HCT116 (cell line): Measurements from ENCODE around the gene SPG11.

ENCODE experiments used
- EZH2phosphoT487 ChIP-seq: fragments of 200-600 bp; IDR thresholded peaks from 2 replicates; pipeline ENCODE4 v1.6.1; 2018; ENCODE audit warnings: antibody characterized with exemption, borderline replicate concordance
- POLR2AphosphoS5 ChIP-seq: IDR thresholded peaks from 2 replicates; pipeline ENCODE4 v1.6.1; 2011; ENCODE audit warnings: mild to moderate bottlenecking, low read depth, low read length, moderate library complexity
- ZNF274 ChIP-seq: fragments of 200-500 bp; sonication (Bioruptor generic); IDR thresholded peaks from 2 replicates; pipeline ENCODE4 v1.6.1; 2014; ENCODE audit warnings: mild to moderate bottlenecking, low read depth, low read length, inconsistent platforms
- TF ChIP-seq, protein P1 (sequence below), 3 experiments: fragments of 200-600 bp in 1 of 3; sonication (generic) in 1 of 3; IDR thresholded peaks in 2 of 3; conservative IDR thresholded peaks in 1 of 3; 2 replicates each; pipeline ENCODE4 v1.5.1; 2012 to 2017; ENCODE audit warnings: low read depth in 2 of 3, low read length in 2 of 3, antibody characterized with exemption in 1 of 3, borderline replicate concordance in 1 of 3, control low read depth in 1 of 3, mild to moderate bottlenecking in 1 of 3, mixed read lengths in 1 of 3, mixed run types in 1 of 3, moderate library complexity in 1 of 3; ENCODE audit not compliant: insufficient read depth in 1 of 3
- TF ChIP-seq, protein P2 (sequence below): IDR thresholded peaks from 2 replicates; pipeline ENCODE4 v1.6.1; 2012; ENCODE audit warnings: low read depth
- TF ChIP-seq, protein P3 (sequence below): IDR thresholded peaks from 2 replicates; pipeline ENCODE4 v1.6.1; 2011; ENCODE audit warnings: mild to moderate bottlenecking, low read length, moderate library complexity; ENCODE audit not compliant: insufficient replicate concordance; ENCODE audit errors: extremely low read depth

DNA sequence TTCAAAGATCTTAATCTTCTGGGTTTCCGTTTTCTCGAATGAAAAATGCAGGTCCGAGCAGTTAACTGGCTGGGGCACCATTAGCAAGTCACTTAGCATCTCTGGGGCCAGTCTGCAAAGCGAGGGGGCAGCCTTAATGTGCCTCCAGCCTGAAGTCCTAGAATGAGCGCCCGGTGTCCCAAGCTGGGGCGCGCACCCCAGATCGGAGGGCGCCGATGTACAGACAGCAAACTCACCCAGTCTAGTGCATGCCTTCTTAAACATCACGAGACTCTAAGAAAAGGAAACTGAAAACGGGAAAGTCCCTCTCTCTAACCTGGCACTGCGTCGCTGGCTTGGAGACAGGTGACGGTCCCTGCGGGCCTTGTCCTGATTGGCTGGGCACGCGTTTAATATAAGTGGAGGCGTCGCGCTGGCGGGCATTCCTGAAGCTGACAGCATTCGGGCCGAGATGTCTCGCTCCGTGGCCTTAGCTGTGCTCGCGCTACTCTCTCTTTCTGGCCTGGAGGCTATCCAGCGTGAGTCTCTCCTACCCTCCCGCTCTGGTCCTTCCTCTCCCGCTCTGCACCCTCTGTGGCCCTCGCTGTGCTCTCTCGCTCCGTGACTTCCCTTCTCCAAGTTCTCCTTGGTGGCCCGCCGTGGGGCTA, 47.8 kb upstream of the SPG11 start, which contains the start of the genes B2M and PATL2:
- TF ChIP-seq, protein P1, sequence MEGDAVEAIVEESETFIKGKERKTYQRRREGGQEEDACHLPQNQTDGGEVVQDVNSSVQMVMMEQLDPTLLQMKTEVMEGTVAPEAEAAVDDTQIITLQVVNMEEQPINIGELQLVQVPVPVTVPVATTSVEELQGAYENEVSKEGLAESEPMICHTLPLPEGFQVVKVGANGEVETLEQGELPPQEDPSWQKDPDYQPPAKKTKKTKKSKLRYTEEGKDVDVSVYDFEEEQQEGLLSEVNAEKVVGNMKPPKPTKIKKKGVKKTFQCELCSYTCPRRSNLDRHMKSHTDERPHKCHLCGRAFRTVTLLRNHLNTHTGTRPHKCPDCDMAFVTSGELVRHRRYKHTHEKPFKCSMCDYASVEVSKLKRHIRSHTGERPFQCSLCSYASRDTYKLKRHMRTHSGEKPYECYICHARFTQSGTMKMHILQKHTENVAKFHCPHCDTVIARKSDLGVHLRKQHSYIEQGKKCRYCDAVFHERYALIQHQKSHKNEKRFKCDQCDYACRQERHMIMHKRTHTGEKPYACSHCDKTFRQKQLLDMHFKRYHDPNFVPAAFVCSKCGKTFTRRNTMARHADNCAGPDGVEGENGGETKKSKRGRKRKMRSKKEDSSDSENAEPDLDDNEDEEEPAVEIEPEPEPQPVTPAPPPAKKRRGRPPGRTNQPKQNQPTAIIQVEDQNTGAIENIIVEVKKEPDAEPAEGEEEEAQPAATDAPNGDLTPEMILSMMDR (IDR thresholded peaks at IDR 0.05 in 2 of 3, conservative IDR thresholded peaks at IDR 0.05 in 1 of 3; ENCODE audit: borderline replicate concordance in 1 of 3, insufficient read depth in 1 of 3, low read depth in 2 of 3, low read length in 2 of 3) = no peak
- TF ChIP-seq, protein P2, sequence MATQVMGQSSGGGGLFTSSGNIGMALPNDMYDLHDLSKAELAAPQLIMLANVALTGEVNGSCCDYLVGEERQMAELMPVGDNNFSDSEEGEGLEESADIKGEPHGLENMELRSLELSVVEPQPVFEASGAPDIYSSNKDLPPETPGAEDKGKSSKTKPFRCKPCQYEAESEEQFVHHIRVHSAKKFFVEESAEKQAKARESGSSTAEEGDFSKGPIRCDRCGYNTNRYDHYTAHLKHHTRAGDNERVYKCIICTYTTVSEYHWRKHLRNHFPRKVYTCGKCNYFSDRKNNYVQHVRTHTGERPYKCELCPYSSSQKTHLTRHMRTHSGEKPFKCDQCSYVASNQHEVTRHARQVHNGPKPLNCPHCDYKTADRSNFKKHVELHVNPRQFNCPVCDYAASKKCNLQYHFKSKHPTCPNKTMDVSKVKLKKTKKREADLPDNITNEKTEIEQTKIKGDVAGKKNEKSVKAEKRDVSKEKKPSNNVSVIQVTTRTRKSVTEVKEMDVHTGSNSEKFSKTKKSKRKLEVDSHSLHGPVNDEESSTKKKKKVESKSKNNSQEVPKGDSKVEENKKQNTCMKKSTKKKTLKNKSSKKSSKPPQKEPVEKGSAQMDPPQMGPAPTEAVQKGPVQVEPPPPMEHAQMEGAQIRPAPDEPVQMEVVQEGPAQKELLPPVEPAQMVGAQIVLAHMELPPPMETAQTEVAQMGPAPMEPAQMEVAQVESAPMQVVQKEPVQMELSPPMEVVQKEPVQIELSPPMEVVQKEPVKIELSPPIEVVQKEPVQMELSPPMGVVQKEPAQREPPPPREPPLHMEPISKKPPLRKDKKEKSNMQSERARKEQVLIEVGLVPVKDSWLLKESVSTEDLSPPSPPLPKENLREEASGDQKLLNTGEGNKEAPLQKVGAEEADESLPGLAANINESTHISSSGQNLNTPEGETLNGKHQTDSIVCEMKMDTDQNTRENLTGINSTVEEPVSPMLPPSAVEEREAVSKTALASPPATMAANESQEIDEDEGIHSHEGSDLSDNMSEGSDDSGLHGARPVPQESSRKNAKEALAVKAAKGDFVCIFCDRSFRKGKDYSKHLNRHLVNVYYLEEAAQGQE = no peak
- TF ChIP-seq POLR2AphosphoS5 (peak; percentile 100), EZH2phosphoT487 (no peak), ZNF274 (no peak)
- TF ChIP-seq, protein P3, sequence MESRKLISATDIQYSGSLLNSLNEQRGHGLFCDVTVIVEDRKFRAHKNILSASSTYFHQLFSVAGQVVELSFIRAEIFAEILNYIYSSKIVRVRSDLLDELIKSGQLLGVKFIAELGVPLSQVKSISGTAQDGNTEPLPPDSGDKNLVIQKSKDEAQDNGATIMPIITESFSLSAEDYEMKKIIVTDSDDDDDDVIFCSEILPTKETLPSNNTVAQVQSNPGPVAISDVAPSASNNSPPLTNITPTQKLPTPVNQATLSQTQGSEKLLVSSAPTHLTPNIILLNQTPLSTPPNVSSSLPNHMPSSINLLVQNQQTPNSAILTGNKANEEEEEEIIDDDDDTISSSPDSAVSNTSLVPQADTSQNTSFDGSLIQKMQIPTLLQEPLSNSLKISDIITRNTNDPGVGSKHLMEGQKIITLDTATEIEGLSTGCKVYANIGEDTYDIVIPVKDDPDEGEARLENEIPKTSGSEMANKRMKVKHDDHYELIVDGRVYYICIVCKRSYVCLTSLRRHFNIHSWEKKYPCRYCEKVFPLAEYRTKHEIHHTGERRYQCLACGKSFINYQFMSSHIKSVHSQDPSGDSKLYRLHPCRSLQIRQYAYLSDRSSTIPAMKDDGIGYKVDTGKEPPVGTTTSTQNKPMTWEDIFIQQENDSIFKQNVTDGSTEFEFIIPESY = no peak
